Activated CD8-positive, alpha-beta memory T cell treated with anti-CD3 and anti-CD28 coated beads, Interleukin-2, amount 50 U/mL, for 4 hours (primary cell): Measurements from ENCODE around the gene MOGAT2.

Source experiments
- DNase-seq: peaks from one replicate; pipeline ENCODE4 v3.0.0-alpha.2; 2020

MOGAT2 gene

DNA sequence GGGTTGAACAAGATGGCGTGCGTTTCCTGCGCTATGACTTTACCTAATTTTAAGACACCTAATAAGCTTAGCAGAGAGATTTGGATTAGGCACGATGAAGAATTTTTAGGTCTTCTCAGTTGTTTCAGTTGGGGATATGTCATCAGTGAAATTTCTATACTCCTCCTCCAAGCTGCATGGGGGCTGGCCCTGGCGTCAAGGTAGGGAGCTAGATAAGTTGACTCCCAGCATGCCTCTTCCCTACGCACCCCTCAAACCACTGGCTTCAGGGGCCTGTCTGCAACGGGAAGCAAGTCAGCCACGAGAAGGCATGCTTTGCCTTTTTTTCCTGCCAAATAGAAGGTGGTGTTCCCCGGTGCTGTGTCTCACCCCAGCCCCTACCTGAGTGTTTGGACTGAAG, 64.2 kb downstream of the MOGAT2 start:
- DNase-seq: no peak
